Gastrocnemius medialis (tissue), 4 donors: ENCODE measurements around the gene KIAA1614. TPM values are rescaled to one million over a fixed set of nuclear protein-coding genes. Genes with fewer than 3 reads are reported as not detected.

Experiments used
- ATAC-seq, 2 donors: fragments of 150-250 bp; one replicate each; pipeline ENCODE4 v1.9.1; 2016
- DNase-seq, 2 donors: peaks; one replicate each; pipeline ENCODE4 v3.0.0-alpha.2; 2019
- H3K27ac ChIP-seq, 4 donors: fragments of 200-600 bp; sonication (generic); 1 replicate in 1 of 4; 2 replicates in 3 of 4; pipeline ENCODE4 v1.5.1; 2016 to 2018; ENCODE audit warnings: mild to moderate bottlenecking in 2 of 4, moderate library complexity in 1 of 4
- H3K27me3 ChIP-seq, 3 donors: fragments of 200-600 bp; sonication (generic) in 2 of 3; 1 replicate in 1 of 3; 2 replicates in 2 of 3; pipeline versions ENCODE4 v1.5.1 to v1.6.0; 2016 to 2019; ENCODE audit warnings: mild to moderate bottlenecking in 1 of 3, moderate library complexity in 1 of 3
- H3K36me3 ChIP-seq, 2 donors: fragments of 200-600 bp; sonication (generic) in 1 of 2; one replicate each; pipeline ENCODE4 v1.5.1; 2017 to 2018
- H3K4me1 ChIP-seq, 2 donors: fragments of 200-600 bp; sonication (generic) in 1 of 2; one replicate each; pipeline ENCODE4 v1.5.1; 2016 to 2017; ENCODE audit warnings: mild to moderate bottlenecking in 2 of 2
- H3K4me3 ChIP-seq, 4 donors: fragments of 200-600 bp; sonication (generic) in 3 of 4; 1 replicate in 1 of 4; 2 replicates in 3 of 4; pipeline ENCODE4 v1.5.1; 2016 to 2019; ENCODE audit warnings: mild to moderate bottlenecking in 2 of 4
- H3K9me3 ChIP-seq, 3 donors: fragments of 200-600 bp; sonication (generic) in 2 of 3; 1 replicate in 1 of 3; 2 replicates in 2 of 3; pipeline ENCODE4 v1.5.1; 2016 to 2019
- POLR2A ChIP-seq, 2 donors: fragments of 450-650 bp; IDR thresholded peaks; one replicate each; pipeline ENCODE4 v1.6.1; 2017; ENCODE audit warnings: antibody characterized with exemption in 2 of 2, mild to moderate bottlenecking in 2 of 2, moderate library complexity in 2 of 2
- in situ Hi-C, 4 donors: fragments of 200-750 bp; cut with MboI; loops; one replicate each; pipeline versions ENCODE4 v1.15.0 to v1.8.0; 2017; ENCODE audit warnings: low sequenced_read_pairs in 4 of 4
- intact Hi-C: fragments of 100-400 bp; cut with DNase I; formaldehyde crosslinking; loops from one replicate; pipeline ENCODE4 v1.15.1; 2023; ENCODE audit warnings: low total_unique reads
- total RNA-seq, 4 donors: library from RNA; depleted of rRNA; stranded (reverse); fragments of >200 nt; gene quantifications; one replicate each; pipeline versions ENCODE4 v1.1.0 to v1.2.3, GENCODE V29; 2016
- TF ChIP-seq, protein P1 (sequence below), 5 experiments: fragments of 450-650 bp in 3 of 5; fragments of 200-600 bp in 2 of 5; sonication (generic) in 2 of 5; IDR thresholded peaks in 4 of 5; conservative IDR thresholded peaks in 1 of 5; 1 replicate in 4 of 5; 2 replicates in 1 of 5; pipeline ENCODE4 v1.5.1; 2016 to 2019; ENCODE audit warnings: antibody characterized with exemption in 5 of 5, mild to moderate bottlenecking in 3 of 5, moderate library complexity in 3 of 5

The KIAA1614 gene
- total RNA-seq, 4 donors from 2014 or later = 0.51 to 3.3 (median 1.3) TPM

DNA sequence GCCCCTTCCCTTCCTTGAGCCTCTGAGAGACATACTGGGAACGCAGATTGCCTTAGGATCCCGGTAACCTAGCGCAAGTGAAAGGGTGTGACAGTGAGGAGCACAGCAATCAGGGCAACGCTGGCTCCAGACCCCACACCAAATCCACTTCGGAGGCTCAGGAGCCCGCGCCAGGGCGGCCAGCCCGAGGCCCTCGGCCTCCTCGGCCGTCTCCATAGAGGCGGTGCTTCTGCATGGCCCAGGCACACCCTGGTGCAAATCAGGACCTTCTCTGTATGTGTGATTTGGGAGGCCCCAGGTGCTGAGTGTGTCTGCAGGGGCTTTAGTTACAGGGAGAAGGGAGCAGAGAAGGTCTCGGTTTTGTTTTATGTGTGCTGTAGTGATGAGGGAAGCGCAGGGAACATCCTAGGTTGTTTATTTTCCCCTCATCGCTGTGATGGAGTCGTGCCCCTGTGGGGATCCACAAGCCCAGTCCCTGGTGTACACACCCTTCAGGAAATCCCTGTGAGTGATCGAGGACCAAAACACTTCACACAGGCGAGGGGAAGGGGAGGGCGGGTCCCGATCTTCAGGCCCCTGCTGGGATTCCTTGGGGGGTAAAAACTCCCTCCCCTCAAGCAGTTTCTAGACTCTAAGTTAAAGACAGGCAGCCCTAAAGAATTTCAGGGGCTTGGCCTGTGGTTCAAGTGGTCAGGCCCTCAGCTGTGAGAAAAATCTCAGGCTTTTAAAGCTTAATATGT is 9.4 kb downstream of the KIAA1614 start:
- DNase-seq = no peak
- no peak for ATAC-seq
- Histone ChIP-seq H3K9me3 (no peaks in the 10 kb centered on the region), H3K36me3 (no peaks in the 10 kb centered on the region), H3K4me3 (no peak overlapping the region), H3K4me1 (peaks cover 12 to 16% of the 10 kb centered on the region in 2 donors), H3K27me3 (no peaks in the 10 kb centered on the region), H3K27ac (no peak overlapping the region)
- intact Hi-C loops (no loop called here), in situ Hi-C loops (no loop called here)
- TF ChIP-seq, protein P1, sequence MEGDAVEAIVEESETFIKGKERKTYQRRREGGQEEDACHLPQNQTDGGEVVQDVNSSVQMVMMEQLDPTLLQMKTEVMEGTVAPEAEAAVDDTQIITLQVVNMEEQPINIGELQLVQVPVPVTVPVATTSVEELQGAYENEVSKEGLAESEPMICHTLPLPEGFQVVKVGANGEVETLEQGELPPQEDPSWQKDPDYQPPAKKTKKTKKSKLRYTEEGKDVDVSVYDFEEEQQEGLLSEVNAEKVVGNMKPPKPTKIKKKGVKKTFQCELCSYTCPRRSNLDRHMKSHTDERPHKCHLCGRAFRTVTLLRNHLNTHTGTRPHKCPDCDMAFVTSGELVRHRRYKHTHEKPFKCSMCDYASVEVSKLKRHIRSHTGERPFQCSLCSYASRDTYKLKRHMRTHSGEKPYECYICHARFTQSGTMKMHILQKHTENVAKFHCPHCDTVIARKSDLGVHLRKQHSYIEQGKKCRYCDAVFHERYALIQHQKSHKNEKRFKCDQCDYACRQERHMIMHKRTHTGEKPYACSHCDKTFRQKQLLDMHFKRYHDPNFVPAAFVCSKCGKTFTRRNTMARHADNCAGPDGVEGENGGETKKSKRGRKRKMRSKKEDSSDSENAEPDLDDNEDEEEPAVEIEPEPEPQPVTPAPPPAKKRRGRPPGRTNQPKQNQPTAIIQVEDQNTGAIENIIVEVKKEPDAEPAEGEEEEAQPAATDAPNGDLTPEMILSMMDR (IDR thresholded peaks at IDR 0.05 in 4 of 5, conservative IDR thresholded peaks at IDR 0.05 in 1 of 5) = no peak
- no peak for TF ChIP-seq POLR2A (IDR thresholded peaks at IDR 0.05)

DNA sequence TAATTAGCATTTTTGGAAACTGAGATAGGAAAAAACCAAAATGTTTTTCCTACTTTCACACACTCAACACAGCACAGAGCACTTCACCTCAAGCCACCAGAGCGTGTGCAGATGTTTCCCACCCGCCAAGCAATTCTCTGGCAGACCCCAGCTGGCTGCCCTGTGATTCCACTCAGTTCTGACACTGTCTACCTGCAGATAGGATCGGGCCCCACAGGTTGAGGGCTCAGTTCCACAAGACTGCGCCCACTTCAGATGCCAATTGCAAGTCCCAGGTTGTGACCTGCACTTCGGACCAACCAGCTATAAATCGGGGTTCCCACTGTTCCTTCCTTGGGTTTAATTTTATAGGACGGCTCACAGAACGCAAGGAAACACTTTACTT is 9.9 kb downstream of the KIAA1614 start:
- DNase-seq = no peak
- intact Hi-C loops = no loop called here
- peaks cover 16 to 22% of the 10 kb centered on the region in 2 donors for H3K4me1 ChIP-seq

DNA sequence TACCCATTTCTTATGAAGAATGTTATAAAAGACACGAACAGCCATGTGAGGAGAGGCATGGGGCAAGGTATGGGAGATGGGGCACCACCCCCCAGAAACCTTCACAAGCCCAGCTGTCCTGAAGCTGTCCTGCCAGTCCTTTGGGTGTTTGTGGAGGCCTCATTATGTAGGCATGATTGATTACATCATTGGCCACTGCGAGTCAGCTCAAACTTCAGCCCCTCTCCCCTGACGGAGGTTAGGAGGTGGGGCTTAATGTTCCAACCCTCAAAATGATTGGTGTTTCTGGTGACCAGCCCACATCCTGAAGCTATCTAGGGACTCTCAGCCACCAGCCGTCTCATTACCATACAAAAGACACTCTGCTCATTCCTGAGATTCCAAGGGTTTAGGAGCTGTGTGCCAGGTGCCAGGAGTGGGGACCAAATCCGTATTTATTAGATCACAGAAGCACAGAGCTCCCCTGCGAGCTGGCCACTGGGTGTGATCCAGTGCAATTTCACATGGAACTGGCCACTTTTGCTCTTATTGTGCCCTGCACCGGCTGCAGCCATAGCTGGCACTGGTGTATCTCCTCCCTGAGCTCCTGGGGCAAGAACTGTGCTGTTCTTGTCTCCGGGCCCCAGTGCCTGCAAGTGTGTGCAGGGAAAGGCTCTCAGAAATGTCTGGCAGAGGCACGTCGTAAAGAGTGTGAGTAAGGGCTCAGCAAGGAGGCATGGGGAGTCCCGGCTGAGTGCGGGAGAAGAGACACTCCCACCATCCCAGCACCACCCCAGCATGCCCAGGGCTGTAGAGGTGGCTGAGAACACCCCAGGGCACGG is 10.5 kb downstream of the KIAA1614 start:
- Histone ChIP-seq H3K4me1 (peaks cover 20 to 23% of the 10 kb centered on the region in 2 donors), H3K9me3 (no peaks in the 10 kb centered on the region), H3K4me3 (no peak overlapping the region), H3K27me3 (no peaks in the 10 kb centered on the region), H3K36me3 (no peaks in the 10 kb centered on the region), H3K27ac (no peak overlapping the region)
- TF ChIP-seq POLR2A (IDR thresholded peaks at IDR 0.05) = no peak
- in situ Hi-C loops = no loop called here
- DNase-seq (no peak), ATAC-seq (no peak)
- intact Hi-C loops = no loop called here

More for the DNA sequence above, 9.9 kb downstream of the KIAA1614 start:
- H3K27ac ChIP-seq = no peak overlapping the region
- no peaks in the 10 kb centered on the region for H3K27me3 ChIP-seq
- H3K36me3 ChIP-seq = no peaks in the 10 kb centered on the region
- in situ Hi-C loops = no loop called here
- H3K9me3 ChIP-seq = no peaks in the 10 kb centered on the region
- no peak overlapping the region for H3K4me3 ChIP-seq
- no peak for TF ChIP-seq POLR2A (IDR thresholded peaks at IDR 0.05)
- TF ChIP-seq, protein P1 (IDR thresholded peaks at IDR 0.05 in 4 of 5, conservative IDR thresholded peaks at IDR 0.05 in 1 of 5) = no peak
- ATAC-seq = no peak

DNA sequence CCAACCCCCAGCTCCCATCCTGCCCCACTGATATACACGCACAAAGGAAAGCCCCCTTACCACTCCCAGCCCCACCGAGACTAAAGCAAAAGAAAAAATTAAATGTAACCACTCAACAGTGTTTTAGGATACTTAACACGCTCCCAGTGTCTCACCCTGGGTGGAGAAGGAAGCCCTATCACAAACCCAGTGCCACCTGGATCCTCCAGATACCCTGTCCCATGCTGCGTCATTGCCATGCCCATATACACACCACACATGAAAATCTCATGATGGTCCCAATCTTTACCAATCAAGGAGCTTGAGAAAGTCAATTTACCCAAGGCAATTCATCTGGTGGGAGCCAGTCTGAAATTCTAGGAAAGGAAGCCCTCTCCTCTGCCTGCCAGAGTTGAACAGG is 11.2 kb downstream of the KIAA1614 start:
- ATAC-seq = no peak
- in situ Hi-C loops (no loop called here), intact Hi-C loops (no loop called here)
- Histone ChIP-seq H3K27me3 (no peaks in the 10 kb centered on the region), H3K36me3 (no peaks in the 10 kb centered on the region), H3K9me3 (no peaks in the 10 kb centered on the region), H3K4me3 (no peak overlapping the region), H3K4me1 (peaks cover 20 to 23% of the 10 kb centered on the region in 2 donors), H3K27ac (no peak overlapping the region)
- no peak for DNase-seq
- TF ChIP-seq POLR2A (IDR thresholded peaks at IDR 0.05) = no peak
- TF ChIP-seq, protein P1 (IDR thresholded peaks at IDR 0.05 in 4 of 5, conservative IDR thresholded peaks at IDR 0.05 in 1 of 5) = no peak

DNA sequence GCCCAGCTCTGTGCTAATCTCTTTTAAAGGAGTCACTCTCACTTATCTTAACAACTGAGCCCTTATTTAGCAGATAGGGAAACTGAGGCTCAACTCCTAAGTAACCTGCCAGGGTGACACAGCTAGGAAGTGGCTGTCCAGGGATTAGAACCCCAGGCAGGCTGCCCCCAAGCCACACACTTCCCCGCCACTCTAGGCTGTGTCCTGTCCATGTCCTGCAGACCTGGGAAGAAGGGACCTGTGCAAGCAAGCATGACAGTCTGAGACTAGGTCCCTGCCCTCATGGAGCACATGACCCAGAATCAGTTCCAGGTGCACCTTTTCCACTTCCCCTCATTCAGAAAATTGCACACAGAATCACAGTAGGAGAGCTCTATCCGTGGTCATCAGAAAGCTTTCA is 12.2 kb downstream of the KIAA1614 start:
- ATAC-seq = no peak
- Histone ChIP-seq H3K4me1 (peaks cover 20 to 23% of the 10 kb centered on the region in 2 donors), H3K9me3 (no peaks in the 10 kb centered on the region), H3K36me3 (no peaks in the 10 kb centered on the region), H3K27me3 (no peaks in the 10 kb centered on the region), H3K4me3 (no peak overlapping the region), H3K27ac (no peak overlapping the region)
- intact Hi-C loops (no loop called here), in situ Hi-C loops (no loop called here)
- TF ChIP-seq POLR2A (IDR thresholded peaks at IDR 0.05) = no peak
- TF ChIP-seq, protein P1 (IDR thresholded peaks at IDR 0.05 in 4 of 5, conservative IDR thresholded peaks at IDR 0.05 in 1 of 5) = no peak
- DNase-seq = no peak
